Loucy (cell line): ENCODE data around the gene GPC5.

Experiments used
- H2AFZ ChIP-seq: fragments of 200-600 bp; sonication (generic); 2 replicates; pipeline ENCODE4 v1.6.0; 2016; ENCODE audit warnings: antibody characterized with exemption, mild to moderate bottlenecking, low read length, moderate library complexity
- H3F3A ChIP-seq: fragments of 200-600 bp; 2 replicates; pipeline ENCODE4 v1.6.0; 2016; ENCODE audit warnings: antibody characterized with exemption, low read depth, mild to moderate bottlenecking
- H3K27me3 ChIP-seq: fragments of 200-600 bp; sonication (generic); 2 replicates; pipeline ENCODE4 v1.6.1; 2014; ENCODE audit warnings: low read length, mild to moderate bottlenecking; ENCODE audit not compliant: insufficient read depth, poor library complexity, severe bottlenecking
- H3K36me3 ChIP-seq: fragments of 200-600 bp; sonication (generic); 2 replicates; pipeline ENCODE4 v1.6.1; 2016; ENCODE audit warnings: low read length; ENCODE audit not compliant: insufficient read depth
- H3K4me1 ChIP-seq: fragments of 200-600 bp; sonication (generic); 2 replicates; pipeline ENCODE4 v1.5.1; 2014; ENCODE audit warnings: low read length, mild to moderate bottlenecking; ENCODE audit not compliant: insufficient read depth, poor library complexity, severe bottlenecking
- H3K4me2 ChIP-seq: fragments of 200-600 bp; sonication (generic); 2 replicates; pipeline ENCODE4 v1.6.0; 2014; ENCODE audit warnings: antibody characterized with exemption, low read length, low read depth, mild to moderate bottlenecking; ENCODE audit not compliant: poor library complexity, severe bottlenecking
- H3K4me3 ChIP-seq: fragments of 200-600 bp; sonication (generic); 2 replicates; pipeline ENCODE4 v1.5.1; 2014; ENCODE audit warnings: low read length, mild to moderate bottlenecking, mixed read lengths; ENCODE audit not compliant: poor library complexity, severe bottlenecking
- H3K79me2 ChIP-seq: fragments of 200-600 bp; sonication (generic); 2 replicates; pipeline ENCODE4 v1.6.1; 2014; ENCODE audit warnings: low read length; ENCODE audit not compliant: insufficient read depth
- H3K9ac ChIP-seq: fragments of 200-600 bp; sonication (generic); 2 replicates; pipeline ENCODE4 v1.6.0; 2014; ENCODE audit warnings: mild to moderate bottlenecking, low read depth, low read length, moderate library complexity; ENCODE audit not compliant: poor library complexity, severe bottlenecking
- H3K9me2 ChIP-seq: fragments of 200-600 bp; sonication (generic); replicated peaks from 2 replicates; pipeline ENCODE4 v1.6.1; 2016; ENCODE audit warnings: low read depth, low read length, mixed read lengths
- H3K9me3 ChIP-seq: fragments of 200-600 bp; sonication (generic); 2 replicates; pipeline ENCODE4 v1.6.1; 2014; ENCODE audit warnings: mild to moderate bottlenecking, antibody characterized with exemption, low read length, low read depth; ENCODE audit not compliant: insufficient read depth
- H4K20me1 ChIP-seq: fragments of 200-600 bp; sonication (generic); 2 replicates; pipeline ENCODE4 v1.6.0; 2014; ENCODE audit warnings: antibody characterized with exemption, low read length, mild to moderate bottlenecking; ENCODE audit not compliant: insufficient read depth, poor library complexity, severe bottlenecking
- EZH2phosphoT487 ChIP-seq: fragments of 200-600 bp; IDR thresholded peaks from 2 replicates; pipeline ENCODE4 v1.6.1; 2018; ENCODE audit warnings: antibody characterized with exemption, mild to moderate bottlenecking, moderate library complexity, borderline replicate concordance
- TF ChIP-seq, protein P1 (sequence below): fragments of 200-600 bp; sonication (generic); conservative IDR thresholded peaks from 2 replicates; pipeline ENCODE4 v1.5.1; 2014; ENCODE audit warnings: mild to moderate bottlenecking, antibody characterized with exemption, low read length

The GPC5 gene

DNA sequence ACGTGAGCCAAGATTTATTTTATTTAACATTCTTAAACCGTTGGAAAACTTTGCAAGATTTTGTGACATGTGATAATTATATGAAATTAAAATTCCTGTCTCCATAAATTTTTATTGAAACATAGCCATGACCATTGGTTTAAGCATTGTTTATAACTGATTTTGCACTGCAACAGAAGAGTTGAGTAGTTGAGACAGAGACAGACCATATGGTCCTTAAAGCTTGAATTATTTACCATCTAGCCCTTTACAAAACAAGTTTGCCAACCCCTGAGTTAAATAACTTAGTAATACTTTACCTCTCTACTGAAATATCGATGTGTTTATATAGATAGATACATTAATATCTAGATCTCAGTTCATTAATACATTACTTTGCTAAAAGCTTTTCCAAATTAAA is 1014.1 kb downstream of the GPC5 start:
- H3K4me2 ChIP-seq: no peak overlapping the region
- no peaks in the 10 kb centered on the region for H3K27me3 ChIP-seq
- TF ChIP-seq, protein P1, sequence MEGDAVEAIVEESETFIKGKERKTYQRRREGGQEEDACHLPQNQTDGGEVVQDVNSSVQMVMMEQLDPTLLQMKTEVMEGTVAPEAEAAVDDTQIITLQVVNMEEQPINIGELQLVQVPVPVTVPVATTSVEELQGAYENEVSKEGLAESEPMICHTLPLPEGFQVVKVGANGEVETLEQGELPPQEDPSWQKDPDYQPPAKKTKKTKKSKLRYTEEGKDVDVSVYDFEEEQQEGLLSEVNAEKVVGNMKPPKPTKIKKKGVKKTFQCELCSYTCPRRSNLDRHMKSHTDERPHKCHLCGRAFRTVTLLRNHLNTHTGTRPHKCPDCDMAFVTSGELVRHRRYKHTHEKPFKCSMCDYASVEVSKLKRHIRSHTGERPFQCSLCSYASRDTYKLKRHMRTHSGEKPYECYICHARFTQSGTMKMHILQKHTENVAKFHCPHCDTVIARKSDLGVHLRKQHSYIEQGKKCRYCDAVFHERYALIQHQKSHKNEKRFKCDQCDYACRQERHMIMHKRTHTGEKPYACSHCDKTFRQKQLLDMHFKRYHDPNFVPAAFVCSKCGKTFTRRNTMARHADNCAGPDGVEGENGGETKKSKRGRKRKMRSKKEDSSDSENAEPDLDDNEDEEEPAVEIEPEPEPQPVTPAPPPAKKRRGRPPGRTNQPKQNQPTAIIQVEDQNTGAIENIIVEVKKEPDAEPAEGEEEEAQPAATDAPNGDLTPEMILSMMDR: no peak
- TF ChIP-seq EZH2phosphoT487: no peak
- no peaks in the 10 kb centered on the region for H3K4me1 ChIP-seq
- H3K4me3 ChIP-seq: no peak overlapping the region
- no peaks in the 10 kb centered on the region for H3K9me3 ChIP-seq
- no peak overlapping the region for H3K9ac ChIP-seq
- no peaks in the 10 kb centered on the region for H3K79me2 ChIP-seq
- no peak overlapping the region for H2AFZ ChIP-seq
- no peaks in the 10 kb centered on the region for H3F3A ChIP-seq
- no peaks in the 10 kb centered on the region for H4K20me1 ChIP-seq
- H3K9me2 ChIP-seq: no peaks in the 10 kb centered on the region
- no peaks in the 10 kb centered on the region for H3K36me3 ChIP-seq

DNA sequence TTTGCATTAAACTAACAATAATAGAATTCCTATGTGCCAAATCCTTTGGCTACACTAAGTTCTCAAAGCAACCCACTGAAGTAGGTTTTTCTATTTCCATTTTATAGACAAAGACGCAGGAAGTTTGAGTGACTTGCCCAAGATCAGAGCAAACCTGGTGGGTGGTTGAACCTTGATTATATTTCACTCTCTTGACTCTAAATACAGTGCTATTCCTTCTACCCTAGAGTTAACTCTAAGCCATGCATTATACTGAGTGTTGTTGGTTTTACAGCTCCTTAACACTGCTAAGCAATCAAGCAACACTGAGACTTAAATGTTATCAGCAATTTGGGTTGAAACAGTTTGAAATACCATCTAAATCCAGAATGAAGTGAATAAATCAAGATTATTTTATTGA is 1014.6 kb downstream of the GPC5 start:
- TF ChIP-seq EZH2phosphoT487: no peak
- TF ChIP-seq, protein P1: no peak
- H3K4me2 ChIP-seq: no peak overlapping the region

GRCh38 chr13:92413452-92413851 is 1015.0 kb downstream of the GPC5 start:
- H3K4me1 ChIP-seq: no peaks in the 10 kb centered on the region
- no peaks in the 10 kb centered on the region for H3K9me2 ChIP-seq
- H3K9ac ChIP-seq: no peak overlapping the region
- TF ChIP-seq EZH2phosphoT487: no peak
- TF ChIP-seq, protein P1: no peak
- no peak overlapping the region for H3K4me3 ChIP-seq
- H3K36me3 ChIP-seq: no peaks in the 10 kb centered on the region
- H3K27me3 ChIP-seq: no peaks in the 10 kb centered on the region
- H3K4me2 ChIP-seq: no peak overlapping the region
- H3K79me2 ChIP-seq: no peaks in the 10 kb centered on the region
- H3F3A ChIP-seq: no peaks in the 10 kb centered on the region
- H4K20me1 ChIP-seq: no peaks in the 10 kb centered on the region
- H2AFZ ChIP-seq: no peak overlapping the region
- H3K9me3 ChIP-seq: no peaks in the 10 kb centered on the region

More for the DNA sequence above, 1014.6 kb downstream of the GPC5 start:
- H3K9me2 ChIP-seq: no peaks in the 10 kb centered on the region
- no peak overlapping the region for H3K4me3 ChIP-seq
- H3K27me3 ChIP-seq: no peaks in the 10 kb centered on the region
- H3F3A ChIP-seq: no peaks in the 10 kb centered on the region
- no peaks in the 10 kb centered on the region for H4K20me1 ChIP-seq
- H3K9ac ChIP-seq: no peak overlapping the region
- H3K9me3 ChIP-seq: no peaks in the 10 kb centered on the region
- H3K4me1 ChIP-seq: no peaks in the 10 kb centered on the region
- no peaks in the 10 kb centered on the region for H3K79me2 ChIP-seq
- no peaks in the 10 kb centered on the region for H3K36me3 ChIP-seq
- H2AFZ ChIP-seq: no peak overlapping the region
